ENCODE measurements around the gene CUEDC2.

DNA sequence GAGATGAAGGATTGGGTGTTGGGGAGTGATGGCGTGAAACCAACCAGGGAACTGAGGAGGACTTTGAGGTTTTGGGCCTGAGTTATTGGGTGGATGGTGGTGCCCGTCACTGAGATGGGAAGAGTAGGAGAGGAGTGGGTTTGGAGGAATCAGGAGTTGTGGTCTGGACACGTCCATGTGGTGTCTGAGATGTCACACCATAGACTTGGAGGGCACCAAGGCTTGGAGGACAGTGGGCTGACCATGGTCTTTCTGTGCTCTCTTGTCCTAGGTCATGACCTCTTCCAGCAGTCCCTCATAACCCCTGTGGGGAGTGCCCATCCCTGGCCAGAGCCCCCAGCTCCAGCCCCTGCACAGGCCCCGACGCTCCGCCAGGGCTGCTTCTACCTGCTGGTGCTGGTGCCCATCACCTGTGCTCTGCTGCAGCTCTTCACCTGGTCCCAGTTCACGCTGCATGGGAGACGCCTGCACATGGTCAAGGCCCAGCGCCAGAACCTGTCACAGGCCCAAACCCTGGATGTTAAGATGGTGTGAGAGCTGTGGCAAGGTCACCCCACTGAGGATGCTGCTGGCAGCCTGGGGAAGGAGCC lies 43.2 kb upstream of the CUEDC2 start:
- TF ChIP-seq, protein P1, sequence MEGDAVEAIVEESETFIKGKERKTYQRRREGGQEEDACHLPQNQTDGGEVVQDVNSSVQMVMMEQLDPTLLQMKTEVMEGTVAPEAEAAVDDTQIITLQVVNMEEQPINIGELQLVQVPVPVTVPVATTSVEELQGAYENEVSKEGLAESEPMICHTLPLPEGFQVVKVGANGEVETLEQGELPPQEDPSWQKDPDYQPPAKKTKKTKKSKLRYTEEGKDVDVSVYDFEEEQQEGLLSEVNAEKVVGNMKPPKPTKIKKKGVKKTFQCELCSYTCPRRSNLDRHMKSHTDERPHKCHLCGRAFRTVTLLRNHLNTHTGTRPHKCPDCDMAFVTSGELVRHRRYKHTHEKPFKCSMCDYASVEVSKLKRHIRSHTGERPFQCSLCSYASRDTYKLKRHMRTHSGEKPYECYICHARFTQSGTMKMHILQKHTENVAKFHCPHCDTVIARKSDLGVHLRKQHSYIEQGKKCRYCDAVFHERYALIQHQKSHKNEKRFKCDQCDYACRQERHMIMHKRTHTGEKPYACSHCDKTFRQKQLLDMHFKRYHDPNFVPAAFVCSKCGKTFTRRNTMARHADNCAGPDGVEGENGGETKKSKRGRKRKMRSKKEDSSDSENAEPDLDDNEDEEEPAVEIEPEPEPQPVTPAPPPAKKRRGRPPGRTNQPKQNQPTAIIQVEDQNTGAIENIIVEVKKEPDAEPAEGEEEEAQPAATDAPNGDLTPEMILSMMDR (conservative IDR thresholded peaks at IDR 0.05 in 1 of 2, IDR thresholded peaks at IDR 0.05 in 1 of 2; ENCODE audit: low read depth in 1 of 2, low read length in 2 of 2): no peak
- no peak for TF ChIP-seq EZH2 (IDR thresholded peaks at IDR 0.05; ENCODE audit: low read length, missing control alignments)

Data from fibroblast of lung (primary cell).